Activated CD8-positive, alpha-beta T cell treated with anti-CD3 and anti-CD28 coated beads, Interleukin-2, amount 10 ng/mL, durations not matched to agents 7 days and 5 days (primary cell): Measurements from ENCODE around the gene XAB2. TPM values are rescaled to one million over a fixed set of nuclear protein-coding genes. Genes with fewer than 3 reads are reported as not detected.

Experiments used
- ATAC-seq: fragments of 150-1000 bp; cut with Tn5 transposase; one replicate; pipeline ENCODE4 v1.10.0; 2021; ENCODE audit warnings: moderate library complexity
- CTCF ChIA-PET: fragments of 350-600 bp; sonication (Branson Sonifier 250); formaldehyde crosslinking; loops from one replicate; lab custom pipeline; 2021; ENCODE audit warnings: antibody characterized with exemption; lab: Charles Lee
- POLR2A ChIA-PET: fragments of 350-600 bp; sonication (Branson Sonifier 250); formaldehyde crosslinking; loops from one replicate; lab custom pipeline; 2021; ENCODE audit warnings: antibody characterized with exemption; lab: Charles Lee
- DNase-seq: peaks from one replicate; pipeline ENCODE4 v3.0.0-alpha.2; 2020
- H3K27ac Mint-ChIP-seq: one replicate; pipeline ENCODE4 v1.8.0; 2021; ENCODE audit warnings: mild to moderate bottlenecking, mixed read lengths
- H3K27me3 Mint-ChIP-seq: one replicate; pipeline ENCODE4 v1.8.0; 2021; ENCODE audit warnings: low read depth, mixed read lengths
- H3K36me3 Mint-ChIP-seq: one replicate; pipeline ENCODE4 v1.8.0; 2021; ENCODE audit warnings: low read depth, mixed read lengths
- H3K4me1 Mint-ChIP-seq: one replicate; pipeline ENCODE4 v1.8.0; 2021; ENCODE audit warnings: low read depth, mixed read lengths
- H3K4me3 Mint-ChIP-seq: one replicate; pipeline ENCODE4 v1.8.0; 2021; ENCODE audit warnings: mild to moderate bottlenecking, mixed read lengths
- H3K9me3 Mint-ChIP-seq: one replicate; pipeline ENCODE4 v1.8.0; 2022; ENCODE audit warnings: mixed read lengths; ENCODE audit not compliant: insufficient read depth
- total RNA-seq, 2 experiments: library from RNA; stranded (reverse); gene quantifications; one replicate each; pipeline ENCODE4 v1.2.3, GENCODE V29; 2021

Gene XAB2
- total RNA-seq, 2 experiments from 2014 or later = 44.8 to 46.9 TPM

- no peaks in the 10 kb centered on the region for H3K36me3 Mint-ChIP-seq
- ChIA-PET CTCF (interaction anchor here (0.5 to 4.7 kb wide), 3 partner anchors 12 to 418 kb away, joined by 3 to 33 read pairs (median 6); partner anchors contain the start of gene TRAPPC5), POLR2A (interaction anchor here (1.0 to 1.8 kb wide), 4 partner anchors 8 to 32 kb away, joined by 3 to 5 read pairs (median 4); partner anchors contain the start of gene STXBP2)
- H3K27me3 Mint-ChIP-seq = peaks cover 19% of the 10 kb centered on the region
- peak within 1 kb of the TSS; percentile 68 for H3K27ac Mint-ChIP-seq
- peaks cover 25% of the 10 kb centered on the region for H3K4me1 Mint-ChIP-seq
- H3K9me3 Mint-ChIP-seq = no peaks in the 10 kb centered on the region
- DNase-seq (no peak), ATAC-seq (no peak)
- peak within 1 kb of the TSS; percentile 30 for H3K4me3 Mint-ChIP-seq
These were observed 39.5 kb upstream of the XAB2 start, which contains the start of gene RETN for GRCh38 chr19:7668842-7669241. TSS of gene RETN (plus strand) at chr19:7669049. CDS start at chr19:7669327, 278 bp downstream.

GRCh38 chr19:7665076-7665475 lies 35.7 kb upstream of the XAB2 start:
- peaks cover 14% of the 10 kb centered on the region for H3K4me1 Mint-ChIP-seq
- ATAC-seq = no peak
- H3K9me3 Mint-ChIP-seq = no peaks in the 10 kb centered on the region
- no peak overlapping the region for H3K4me3 Mint-ChIP-seq
- DNase-seq = no peak
- no peaks in the 10 kb centered on the region for H3K36me3 Mint-ChIP-seq
- ChIA-PET POLR2A (no interaction called here), CTCF (interaction anchor here (1.5 kb wide), 1 partner anchor 97 kb away, joined by 5 read pairs; no protein-coding TSS in a partner anchor)
- peaks cover 10% of the 10 kb centered on the region for H3K27me3 Mint-ChIP-seq
- H3K27ac Mint-ChIP-seq = no peak overlapping the region

DNA sequence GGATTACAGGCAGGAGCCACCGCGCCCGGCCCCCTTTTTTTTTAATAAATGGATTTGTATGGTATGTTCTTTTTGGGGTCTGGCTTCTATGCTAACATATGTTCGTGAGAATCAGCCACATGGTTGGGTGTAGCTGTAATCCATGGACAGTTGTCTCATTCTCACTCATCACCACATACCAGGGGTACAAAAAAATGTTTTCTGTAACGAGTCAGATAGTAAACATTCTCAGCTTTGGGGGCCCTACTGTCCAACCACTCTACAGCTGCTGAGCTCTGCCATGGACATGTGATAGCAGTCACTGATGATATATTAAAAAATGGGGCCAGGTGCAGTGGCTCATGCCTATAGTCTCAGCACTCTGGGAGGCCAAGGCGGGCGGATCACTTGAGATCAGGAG lies 34.4 kb upstream of the XAB2 start:
- no peak overlapping the region for H3K27ac Mint-ChIP-seq

GRCh38 chr19:7662657-7663056 lies 33.3 kb upstream of the XAB2 start:
- ATAC-seq (no peak), DNase-seq (no peak)
- Mint-ChIP-seq H3K9me3 (no peaks in the 10 kb centered on the region), H3K4me1 (peaks cover 9% of the 10 kb centered on the region), H3K36me3 (no peaks in the 10 kb centered on the region), H3K27ac (no peak overlapping the region), H3K4me3 (no peak overlapping the region), H3K27me3 (peaks cover 5% of the 10 kb centered on the region)
- CTCF ChIA-PET = interaction anchor here (1.5 kb wide), 1 partner anchor 18 kb away, joined by 7 read pairs; the partner anchor contains the start of gene TRAPPC5
- POLR2A ChIA-PET = no interaction called here

More for the DNA sequence above, 34.4 kb upstream of the XAB2 start:
- peaks cover 3% of the 10 kb centered on the region for H3K4me1 Mint-ChIP-seq
- no peak for ATAC-seq
- H3K4me3 Mint-ChIP-seq = no peak overlapping the region
- H3K9me3 Mint-ChIP-seq = no peaks in the 10 kb centered on the region
- no peaks in the 10 kb centered on the region for H3K36me3 Mint-ChIP-seq
- H3K27me3 Mint-ChIP-seq = peaks cover 5% of the 10 kb centered on the region
- ChIA-PET POLR2A (no interaction called here), CTCF (interaction anchor here (1.5 kb wide), 2 partner anchors 17 to 96 kb away, joined by 5 to 7 read pairs; partner anchors contain the start of gene TRAPPC5)
- DNase-seq = no peak

DNA sequence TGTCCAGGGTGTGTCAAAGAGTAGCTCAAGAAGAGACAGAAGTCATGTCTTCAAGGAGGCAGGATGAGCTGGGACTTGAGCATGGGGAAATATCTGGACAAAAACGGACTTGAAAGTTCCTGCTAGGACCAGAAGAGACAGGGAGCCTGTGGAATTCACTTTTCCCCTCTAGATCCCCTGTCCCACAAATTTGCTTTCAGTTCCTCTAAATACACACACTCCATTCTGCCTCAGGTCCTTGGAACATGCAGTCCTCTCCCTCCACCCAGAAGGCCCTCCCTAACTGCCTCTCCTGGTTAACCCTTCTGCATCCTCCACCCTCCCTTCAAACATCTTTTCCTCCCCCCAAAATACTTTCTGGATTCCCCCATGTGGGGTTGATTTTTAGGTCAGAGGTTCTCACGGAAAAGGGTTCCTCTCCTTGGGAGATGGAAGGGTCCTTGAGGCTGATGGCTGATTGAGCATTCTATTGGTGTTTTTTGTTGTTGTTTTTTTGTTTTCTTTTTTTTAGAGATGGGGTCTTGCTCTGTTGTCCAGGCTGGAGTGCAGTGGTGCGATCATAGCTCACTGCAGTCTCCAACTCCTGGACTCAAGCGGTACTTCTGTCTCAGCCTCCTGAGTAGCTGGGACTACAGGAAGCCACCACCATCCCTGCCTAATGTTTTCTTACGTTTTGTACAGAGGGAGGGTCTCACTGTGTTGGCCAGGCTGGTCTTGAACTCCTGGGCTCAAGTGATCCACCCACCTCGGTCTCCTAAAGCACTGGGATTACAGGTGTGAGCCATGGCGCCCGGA lies 32.6 kb upstream of the XAB2 start:
- DNase-seq = no peak
- ChIA-PET CTCF (interaction anchor here (1.4 to 2.1 kb wide), 3 partner anchors 10 to 94 kb away, joined by 4 to 17 read pairs (median 6); partner anchors contain the start of gene TRAPPC5), POLR2A (no interaction called here)
- Mint-ChIP-seq H3K4me1 (peaks cover 16% of the 10 kb centered on the region), H3K27me3 (peaks cover 4% of the 10 kb centered on the region), H3K27ac (no peak overlapping the region), H3K9me3 (no peaks in the 10 kb centered on the region), H3K4me3 (no peak overlapping the region), H3K36me3 (no peaks in the 10 kb centered on the region)
- no peak for ATAC-seq

GRCh38 chr19:7658219-7658686 lies 28.9 kb upstream of the XAB2 start:
- H3K4me3 Mint-ChIP-seq = peak overlapping the region; percentile 68
- DNase-seq (peak; percentile 77), ATAC-seq (peak; percentile 94)
- H3K27me3 Mint-ChIP-seq = peaks cover 2% of the 10 kb centered on the region
- no peaks in the 10 kb centered on the region for H3K36me3 Mint-ChIP-seq
- CTCF ChIA-PET = interaction anchor here (0.9 to 11.0 kb wide), 5 partner anchors 16 to 211 kb away, joined by 3 to 100 read pairs (median 4); partner anchors contain the start of gene TRAPPC5
- H3K27ac Mint-ChIP-seq = peak overlapping the region; percentile 86
- H3K9me3 Mint-ChIP-seq = no peaks in the 10 kb centered on the region
- H3K4me1 Mint-ChIP-seq = peaks cover 25% of the 10 kb centered on the region
- POLR2A ChIA-PET = interaction anchor here (1.2 to 1.3 kb wide), 3 partner anchors 11 to 29 kb away, joined by 3 to 5 read pairs (median 4); partner anchors contain the start of genes PET100, RETN and XAB2

GRCh38 chr19:7657131-7657751 lies 27.9 kb upstream of the XAB2 start:
- POLR2A ChIA-PET = interaction anchor here (2.9 kb wide), 1 partner anchor 27 kb away, joined by 12 read pairs; the partner anchor contains the start of genes PET100 and XAB2
- H3K4me3 Mint-ChIP-seq = peak overlapping the region; percentile 68
- H3K4me1 Mint-ChIP-seq = peaks cover 33% of the 10 kb centered on the region
- CTCF ChIA-PET = interaction anchor here (0.7 to 11.0 kb wide), 5 partner anchors 17 to 143 kb away, joined by 3 to 100 read pairs (median 3); partner anchors contain the start of gene TRAPPC5
- peaks cover 2% of the 10 kb centered on the region for H3K27me3 Mint-ChIP-seq
- ATAC-seq (peak; percentile 58), DNase-seq (peak; percentile 58)
- no peaks in the 10 kb centered on the region for H3K36me3 Mint-ChIP-seq
- H3K27ac Mint-ChIP-seq = peak overlapping the region; percentile 86
- H3K9me3 Mint-ChIP-seq = no peaks in the 10 kb centered on the region

DNA sequence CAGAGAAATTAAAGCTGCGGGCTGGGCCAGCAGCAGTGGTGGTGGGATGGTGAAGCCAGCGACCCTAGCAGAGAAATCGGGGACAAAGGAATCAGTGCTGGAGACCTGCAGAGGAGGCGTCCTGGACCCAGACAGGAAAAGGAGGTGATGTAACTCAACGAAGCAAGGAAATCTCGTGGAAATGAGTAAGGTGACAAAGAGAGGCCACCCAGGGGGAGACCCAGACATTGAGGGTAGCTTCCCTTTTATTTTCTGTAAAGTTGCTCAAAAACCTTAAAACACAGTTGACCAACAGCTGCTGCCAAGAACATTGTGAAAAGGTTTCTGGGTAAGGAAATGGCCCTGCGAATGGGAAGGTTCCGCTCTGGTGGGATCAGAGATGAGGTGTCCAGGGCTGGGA lies 26.2 kb upstream of the XAB2 start:
- Mint-ChIP-seq H3K27me3 (no peaks in the 10 kb centered on the region), H3K27ac (no peak overlapping the region), H3K4me3 (no peak overlapping the region), H3K9me3 (no peaks in the 10 kb centered on the region), H3K4me1 (peaks cover 36% of the 10 kb centered on the region), H3K36me3 (no peaks in the 10 kb centered on the region)
- ATAC-seq = no peak
- DNase-seq = no peak
- POLR2A ChIA-PET = interaction anchor here (2.9 kb wide), 1 partner anchor 26 kb away, joined by 12 read pairs; the partner anchor contains the start of genes PET100 and XAB2
- CTCF ChIA-PET = interaction anchor here (0.8 to 11.0 kb wide), 2 partner anchors 18 to 26 kb away, joined by 3 to 100 read pairs; partner anchors contain the start of gene TRAPPC5

DNA sequence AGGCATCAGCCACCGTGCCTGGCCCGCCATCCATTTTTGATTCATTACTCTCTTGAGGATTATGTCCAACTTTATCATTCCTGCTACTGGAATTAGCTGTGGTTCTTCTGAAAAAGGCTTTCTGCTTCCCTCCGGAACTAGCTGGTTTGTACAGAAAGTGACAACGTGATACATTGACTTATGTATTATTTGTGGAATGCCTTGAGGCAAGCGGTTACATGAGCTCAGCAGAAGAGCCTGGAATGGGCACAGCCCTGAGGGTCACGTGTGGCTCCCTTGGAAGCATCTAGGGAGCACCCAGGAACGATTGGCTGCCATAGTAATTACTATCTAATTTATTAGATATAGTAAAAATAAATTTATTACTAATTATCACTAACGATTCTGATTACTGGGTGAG lies 25.1 kb upstream of the XAB2 start:
- CTCF ChIA-PET = interaction anchor here (11.0 kb wide), 1 partner anchor 27 kb away, joined by 100 read pairs; the partner anchor contains the start of gene TRAPPC5
- no peak overlapping the region for H3K4me3 Mint-ChIP-seq
- POLR2A ChIA-PET = interaction anchor here (1.0 kb wide), 1 partner anchor 25 kb away, joined by 3 read pairs; the partner anchor contains the start of genes PET100 and XAB2
- H3K4me1 Mint-ChIP-seq = peaks cover 36% of the 10 kb centered on the region
- ATAC-seq = no peak
- H3K27ac Mint-ChIP-seq = no peak overlapping the region
- H3K9me3 Mint-ChIP-seq = no peaks in the 10 kb centered on the region
- no peaks in the 10 kb centered on the region for H3K36me3 Mint-ChIP-seq
- H3K27me3 Mint-ChIP-seq = no peaks in the 10 kb centered on the region
- no peak for DNase-seq

- POLR2A ChIA-PET = interaction anchor here (0.8 to 2.7 kb wide), 2 partner anchors 22 to 147 kb away, joined by 3 to 8 read pairs; partner anchors contain the start of genes PET100 and XAB2
- Mint-ChIP-seq H3K9me3 (no peaks in the 10 kb centered on the region), H3K27ac (peak overlapping the region; percentile 66), H3K4me3 (peak overlapping the region; percentile 58), H3K4me1 (peaks cover 22% of the 10 kb centered on the region), H3K36me3 (peaks cover 3% of the 10 kb centered on the region), H3K27me3 (no peaks in the 10 kb centered on the region)
- CTCF ChIA-PET = interaction anchor here (0.6 to 11.0 kb wide), 18 partner anchors 8 to 553 kb away, joined by 3 to 100 read pairs (median 4); partner anchors contain the start of genes PCP2, PET100, RETN and STXBP2
- DNase-seq (peak; percentile 91), ATAC-seq (peak; percentile 90)
These were observed 22.8 kb upstream of the XAB2 start for GRCh38 chr19:7652061-7652641.
